GM23338 (cell line): ENCODE data around the gene GHRHR. TPM values are rescaled to one million over a fixed set of nuclear protein-coding genes. Genes with fewer than 3 reads are reported as not detected.

Experiments
- STAT1 ChIP-seq: IDR thresholded peaks from one replicate; pipeline ENCODE4 v1.6.1; 2016; ENCODE audit warnings: antibody characterized with exemption; ENCODE audit not compliant: unreplicated experiment
- ZNF114 ChIP-seq: fragments of 250-450 bp; sonication (Bioruptor Pico); IDR thresholded peaks from 2 replicates; pipeline ENCODE4 v1.5.0; 2020; ENCODE audit warnings: mild to moderate bottlenecking, moderate library complexity
- ZNF331 ChIP-seq: fragments of 250-450 bp; sonication (Bioruptor Pico); IDR thresholded peaks from 2 replicates; pipeline ENCODE4 v1.5.0; 2020; ENCODE audit warnings: low read depth, mild to moderate bottlenecking, moderate library complexity
- polyA plus RNA-seq: library from polyadenylated mRNA; unstranded; fragments of >200 nt; fragmentation: Nextera tagmentation; extraction: Ambion mirVana; gene quantifications from 2 replicates; pipeline ENCODE4 v1.2.1, GENCODE V29; 2016
- total RNA-seq: library from RNA; depleted of rRNA; stranded (reverse); fragments of >200 nt; shearing (Covaris generic); gene quantifications from 2 replicates; pipeline ENCODE4 v1.2.3, GENCODE V29; 2014
- TF ChIP-seq, protein P1 (sequence below): fragments of 250-450 bp; sonication (Bioruptor Pico); IDR thresholded peaks from 2 replicates; pipeline ENCODE4 v1.5.0; 2020; ENCODE audit warnings: mild to moderate bottlenecking, moderate library complexity
- TF ChIP-seq, protein P2 (sequence below): IDR thresholded peaks from 2 replicates; pipeline ENCODE4 v1.6.1; 2016; ENCODE audit warnings: antibody characterized with exemption
- TF ChIP-seq, protein P3 (sequence below): IDR thresholded peaks from one replicate; pipeline ENCODE4 v1.6.1; 2018; ENCODE audit warnings: antibody characterized with exemption; ENCODE audit not compliant: unreplicated experiment

The GHRHR gene
- total and polyA plus RNA-seq, 2 experiments from 2014 or later, result 2.2 TPM; not detected in 1

DNA sequence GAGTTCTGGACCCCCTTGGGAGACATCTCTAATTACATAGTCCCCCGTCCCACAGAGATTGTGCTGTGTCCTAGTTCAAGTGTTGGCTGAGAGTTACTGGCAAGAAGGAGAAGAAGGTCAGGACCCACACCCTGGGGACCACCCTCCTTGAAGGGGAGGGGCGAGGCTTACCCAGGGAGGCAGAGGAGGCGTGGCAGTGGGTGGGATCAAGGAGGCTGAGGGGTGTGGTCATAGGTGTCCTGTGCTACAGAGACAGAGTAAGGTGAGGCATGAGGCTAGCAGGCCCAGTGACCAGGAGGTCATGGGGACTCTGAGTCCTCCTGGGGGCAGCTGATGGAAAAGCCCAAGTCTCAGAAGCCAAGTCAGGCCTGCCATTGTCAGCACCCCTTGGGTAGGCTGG is 59.0 kb downstream of the GHRHR start (continued):
- TF ChIP-seq, protein P1, sequence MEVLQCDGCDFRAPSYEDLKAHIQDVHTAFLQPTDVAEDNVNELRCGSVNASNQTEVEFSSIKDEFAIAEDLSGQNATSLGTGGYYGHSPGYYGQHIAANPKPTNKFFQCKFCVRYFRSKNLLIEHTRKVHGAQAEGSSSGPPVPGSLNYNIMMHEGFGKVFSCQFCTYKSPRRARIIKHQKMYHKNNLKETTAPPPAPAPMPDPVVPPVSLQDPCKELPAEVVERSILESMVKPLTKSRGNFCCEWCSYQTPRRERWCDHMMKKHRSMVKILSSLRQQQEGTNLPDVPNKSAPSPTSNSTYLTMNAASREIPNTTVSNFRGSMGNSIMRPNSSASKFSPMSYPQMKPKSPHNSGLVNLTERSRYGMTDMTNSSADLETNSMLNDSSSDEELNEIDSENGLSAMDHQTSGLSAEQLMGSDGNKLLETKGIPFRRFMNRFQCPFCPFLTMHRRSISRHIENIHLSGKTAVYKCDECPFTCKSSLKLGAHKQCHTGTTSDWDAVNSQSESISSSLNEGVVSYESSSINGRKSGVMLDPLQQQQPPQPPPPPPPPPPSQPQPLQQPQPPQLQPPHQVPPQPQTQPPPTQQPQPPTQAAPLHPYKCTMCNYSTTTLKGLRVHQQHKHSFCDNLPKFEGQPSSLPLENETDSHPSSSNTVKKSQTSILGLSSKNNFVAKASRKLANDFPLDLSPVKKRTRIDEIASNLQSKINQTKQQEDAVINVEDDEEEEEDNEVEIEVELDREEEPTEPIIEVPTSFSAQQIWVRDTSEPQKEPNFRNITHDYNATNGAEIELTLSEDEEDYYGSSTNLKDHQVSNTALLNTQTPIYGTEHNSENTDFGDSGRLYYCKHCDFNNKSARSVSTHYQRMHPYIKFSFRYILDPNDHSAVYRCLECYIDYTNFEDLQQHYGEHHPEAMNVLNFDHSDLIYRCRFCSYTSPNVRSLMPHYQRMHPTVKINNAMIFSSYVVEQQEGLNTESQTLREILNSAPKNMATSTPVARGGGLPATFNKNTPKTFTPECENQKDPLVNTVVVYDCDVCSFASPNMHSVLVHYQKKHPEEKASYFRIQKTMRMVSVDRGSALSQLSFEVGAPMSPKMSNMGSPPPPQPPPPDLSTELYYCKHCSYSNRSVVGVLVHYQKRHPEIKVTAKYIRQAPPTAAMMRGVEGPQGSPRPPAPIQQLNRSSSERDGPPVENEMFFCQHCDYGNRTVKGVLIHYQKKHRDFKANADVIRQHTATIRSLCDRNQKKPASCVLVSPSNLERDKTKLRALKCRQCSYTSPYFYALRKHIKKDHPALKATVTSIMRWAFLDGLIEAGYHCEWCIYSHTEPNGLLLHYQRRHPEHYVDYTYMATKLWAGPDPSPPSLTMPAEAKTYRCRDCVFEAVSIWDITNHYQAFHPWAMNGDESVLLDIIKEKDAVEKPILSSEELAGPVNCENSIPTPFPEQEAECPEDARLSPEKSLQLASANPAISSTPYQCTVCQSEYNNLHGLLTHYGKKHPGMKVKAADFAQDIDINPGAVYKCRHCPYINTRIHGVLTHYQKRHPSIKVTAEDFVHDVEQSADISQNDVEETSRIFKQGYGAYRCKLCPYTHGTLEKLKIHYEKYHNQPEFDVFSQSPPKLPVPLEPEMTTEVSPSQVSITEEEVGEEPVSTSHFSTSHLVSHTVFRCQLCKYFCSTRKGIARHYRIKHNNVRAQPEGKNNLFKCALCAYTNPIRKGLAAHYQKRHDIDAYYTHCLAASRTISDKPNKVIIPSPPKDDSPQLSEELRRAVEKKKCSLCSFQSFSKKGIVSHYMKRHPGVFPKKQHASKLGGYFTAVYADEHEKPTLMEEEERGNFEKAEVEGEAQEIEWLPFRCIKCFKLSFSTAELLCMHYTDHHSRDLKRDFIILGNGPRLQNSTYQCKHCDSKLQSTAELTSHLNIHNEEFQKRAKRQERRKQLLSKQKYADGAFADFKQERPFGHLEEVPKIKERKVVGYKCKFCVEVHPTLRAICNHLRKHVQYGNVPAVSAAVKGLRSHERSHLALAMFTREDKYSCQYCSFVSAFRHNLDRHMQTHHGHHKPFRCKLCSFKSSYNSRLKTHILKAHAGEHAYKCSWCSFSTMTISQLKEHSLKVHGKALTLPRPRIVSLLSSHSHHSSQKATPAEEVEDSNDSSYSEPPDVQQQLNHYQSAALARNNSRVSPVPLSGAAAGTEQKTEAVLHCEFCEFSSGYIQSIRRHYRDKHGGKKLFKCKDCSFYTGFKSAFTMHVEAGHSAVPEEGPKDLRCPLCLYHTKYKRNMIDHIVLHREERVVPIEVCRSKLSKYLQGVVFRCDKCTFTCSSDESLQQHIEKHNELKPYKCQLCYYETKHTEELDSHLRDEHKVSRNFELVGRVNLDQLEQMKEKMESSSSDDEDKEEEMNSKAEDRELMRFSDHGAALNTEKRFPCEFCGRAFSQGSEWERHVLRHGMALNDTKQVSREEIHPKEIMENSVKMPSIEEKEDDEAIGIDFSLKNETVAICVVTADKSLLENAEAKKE (CRISPR knock-in tag), result no peak
- TF ChIP-seq, protein P2, sequence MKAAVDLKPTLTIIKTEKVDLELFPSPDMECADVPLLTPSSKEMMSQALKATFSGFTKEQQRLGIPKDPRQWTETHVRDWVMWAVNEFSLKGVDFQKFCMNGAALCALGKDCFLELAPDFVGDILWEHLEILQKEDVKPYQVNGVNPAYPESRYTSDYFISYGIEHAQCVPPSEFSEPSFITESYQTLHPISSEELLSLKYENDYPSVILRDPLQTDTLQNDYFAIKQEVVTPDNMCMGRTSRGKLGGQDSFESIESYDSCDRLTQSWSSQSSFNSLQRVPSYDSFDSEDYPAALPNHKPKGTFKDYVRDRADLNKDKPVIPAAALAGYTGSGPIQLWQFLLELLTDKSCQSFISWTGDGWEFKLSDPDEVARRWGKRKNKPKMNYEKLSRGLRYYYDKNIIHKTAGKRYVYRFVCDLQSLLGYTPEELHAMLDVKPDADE, result no peak
- TF ChIP-seq STAT1 (no peak), ZNF331 (CRISPR knock-in tag) (no peak), ZNF114 (CRISPR knock-in tag) (no peak)
- TF ChIP-seq, protein P3, sequence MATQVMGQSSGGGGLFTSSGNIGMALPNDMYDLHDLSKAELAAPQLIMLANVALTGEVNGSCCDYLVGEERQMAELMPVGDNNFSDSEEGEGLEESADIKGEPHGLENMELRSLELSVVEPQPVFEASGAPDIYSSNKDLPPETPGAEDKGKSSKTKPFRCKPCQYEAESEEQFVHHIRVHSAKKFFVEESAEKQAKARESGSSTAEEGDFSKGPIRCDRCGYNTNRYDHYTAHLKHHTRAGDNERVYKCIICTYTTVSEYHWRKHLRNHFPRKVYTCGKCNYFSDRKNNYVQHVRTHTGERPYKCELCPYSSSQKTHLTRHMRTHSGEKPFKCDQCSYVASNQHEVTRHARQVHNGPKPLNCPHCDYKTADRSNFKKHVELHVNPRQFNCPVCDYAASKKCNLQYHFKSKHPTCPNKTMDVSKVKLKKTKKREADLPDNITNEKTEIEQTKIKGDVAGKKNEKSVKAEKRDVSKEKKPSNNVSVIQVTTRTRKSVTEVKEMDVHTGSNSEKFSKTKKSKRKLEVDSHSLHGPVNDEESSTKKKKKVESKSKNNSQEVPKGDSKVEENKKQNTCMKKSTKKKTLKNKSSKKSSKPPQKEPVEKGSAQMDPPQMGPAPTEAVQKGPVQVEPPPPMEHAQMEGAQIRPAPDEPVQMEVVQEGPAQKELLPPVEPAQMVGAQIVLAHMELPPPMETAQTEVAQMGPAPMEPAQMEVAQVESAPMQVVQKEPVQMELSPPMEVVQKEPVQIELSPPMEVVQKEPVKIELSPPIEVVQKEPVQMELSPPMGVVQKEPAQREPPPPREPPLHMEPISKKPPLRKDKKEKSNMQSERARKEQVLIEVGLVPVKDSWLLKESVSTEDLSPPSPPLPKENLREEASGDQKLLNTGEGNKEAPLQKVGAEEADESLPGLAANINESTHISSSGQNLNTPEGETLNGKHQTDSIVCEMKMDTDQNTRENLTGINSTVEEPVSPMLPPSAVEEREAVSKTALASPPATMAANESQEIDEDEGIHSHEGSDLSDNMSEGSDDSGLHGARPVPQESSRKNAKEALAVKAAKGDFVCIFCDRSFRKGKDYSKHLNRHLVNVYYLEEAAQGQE, result no peak
